Upper lobe of left lung (tissue), 4 donors: ENCODE data around the gene TYW1.
"Not testable (repeated sequence)": the region's sequence is repeated elsewhere in the genome, so short reads cannot be mapped to it uniquely, and the experiment has no call there.

ENCODE experiments used
- CTCF ChIP-seq, 6 experiments: fragments of 450-650 bp in 4 of 6; fragments of 200-600 bp in 2 of 6; sonication (generic) in 2 of 6; IDR thresholded peaks; one replicate each; pipeline ENCODE4 v1.5.1; 2016 to 2019; ENCODE audit warnings: antibody characterized with exemption in 6 of 6
- EP300 ChIP-seq, 4 donors: sonication (generic); formaldehyde crosslinking; IDR thresholded peaks; one replicate each; pipeline ENCODE4 v1.5.1; 2017; ENCODE audit warnings: antibody characterized with exemption in 4 of 4, control low read depth in 2 of 4
- POLR2A ChIP-seq, 4 donors: fragments of 450-650 bp; IDR thresholded peaks; one replicate each; pipeline ENCODE4 v1.5.1; 2016 to 2017; ENCODE audit warnings: antibody characterized with exemption in 4 of 4, mild to moderate bottlenecking in 2 of 4
- POLR2AphosphoS5 ChIP-seq, 2 donors: sonication (generic); formaldehyde crosslinking; IDR thresholded peaks; one replicate each; pipeline ENCODE4 v1.5.1; 2017; ENCODE audit warnings: antibody characterized with exemption in 2 of 2

GRCh38 chr7:67099406-67099805 is 102.8 kb downstream of the TYW1 start:
- not testable (repeated sequence) for TF ChIP-seq POLR2A, CTCF, POLR2AphosphoS5, EP300 (IDR thresholded peaks at IDR 0.05)
